Measurements from ENCODE around the gene ADAM8. TPM values are rescaled to one million over a fixed set of nuclear protein-coding genes. Genes with fewer than 3 reads are reported as not detected.
A peak's percentile ranks its signal among the peaks of the same experiment; 100 is the strongest.

ADAM8 gene
- total and polyA plus RNA-seq, 2 of the 8 experiments (the other 6 are each of a cell fraction or from before 2014, with no cell fraction given) = 4.6 TPM

MicroRNAs encoded within 50 kb of the gene (microRNA counts, 767-probe panel; counts per million panel counts)
- 879 counts per million, percentile 95 among the panel's probes with 10 or more counts for microRNA hsa-miR-202-3p

Small RNA genes lying within 50 kb of the gene (microRNA-seq; reads per million reads assigned to microRNA genes)
- gene MIR202 (ENCODE audit: borderline microRNAs expressed in 2 of 2, borderline number of aligned reads in 2 of 2, borderline replicate concordance in 1 of 2) = 0 reads per million in 2 experiments

Other genes with a start within 250 kb of the ADAM8 start
- gene ADGRA1, start 188.9 kb downstream of the ADAM8 start, total RNA-seq (2021; fragmentation: NEBNext Ultra II Directional; extraction: Animal tissue kit (Norgen Biotek cat#: 25700)) = 0.08 and 0.17 TPM in 2 replicates
- 0.21 and 0.24 TPM in 2 replicates for gene ADGRA1, start 188.9 kb downstream of the ADAM8 start, polyA plus RNA-seq (2011; rRNA removed)
- 16.7 and 19.3 TPM in 2 replicates for gene KNDC1, start 116.6 kb downstream of the ADAM8 start, total RNA-seq (2021; fragmentation: NEBNext Ultra II Directional; extraction: Animal tissue kit (Norgen Biotek cat#: 25700))
- gene KNDC1, start 116.6 kb downstream of the ADAM8 start, polyA plus RNA-seq (2011; rRNA removed) = 7.5 and 10.4 TPM in 2 replicates
- 21.7 and 21.8 TPM in 2 replicates for gene UTF1, start 46.7 kb downstream of the ADAM8 start, total RNA-seq (2021; fragmentation: NEBNext Ultra II Directional; extraction: Animal tissue kit (Norgen Biotek cat#: 25700))
- gene UTF1, start 46.7 kb downstream of the ADAM8 start, polyA plus RNA-seq (2011; rRNA removed) = 0.47 and 0.97 TPM in 2 replicates
- 4.7 and 5.6 TPM in 2 replicates for gene VENTX, start 39.0 kb downstream of the ADAM8 start, total RNA-seq (2021; fragmentation: NEBNext Ultra II Directional; extraction: Animal tissue kit (Norgen Biotek cat#: 25700))
- 5.6 and 7.8 TPM in 2 replicates for gene VENTX, start 39.0 kb downstream of the ADAM8 start, polyA plus RNA-seq (2011; rRNA removed)
- gene TUBGCP2, start 32.0 kb upstream of the ADAM8 start, total RNA-seq (2021; fragmentation: NEBNext Ultra II Directional; extraction: Animal tissue kit (Norgen Biotek cat#: 25700)) = 51.9 and 54.2 TPM in 2 replicates
- 34.9 and 43.9 TPM in 2 replicates for gene TUBGCP2, start 32.0 kb upstream of the ADAM8 start, polyA plus RNA-seq (2011; rRNA removed)
- gene ZNF511, start 32.0 kb upstream of the ADAM8 start, total RNA-seq (2021; fragmentation: NEBNext Ultra II Directional; extraction: Animal tissue kit (Norgen Biotek cat#: 25700)) = 64.5 and 71.7 TPM in 2 replicates
- 55.4 and 70.5 TPM in 2 replicates for gene ZNF511, start 32.0 kb upstream of the ADAM8 start, polyA plus RNA-seq (2011; rRNA removed)
- gene CALY, start 60.0 kb upstream of the ADAM8 start, total RNA-seq (2021; fragmentation: NEBNext Ultra II Directional; extraction: Animal tissue kit (Norgen Biotek cat#: 25700)) = 1.3 and 1.7 TPM in 2 replicates
- gene CALY, start 60.0 kb upstream of the ADAM8 start, polyA plus RNA-seq (2011; rRNA removed) = 1.5 and 3.2 TPM in 2 replicates
- gene PRAP1, start 70.5 kb upstream of the ADAM8 start, total RNA-seq (2021; fragmentation: NEBNext Ultra II Directional; extraction: Animal tissue kit (Norgen Biotek cat#: 25700)) = 0.61 TPM in 1 of 2 replicates, not detected in the other
- 1.4 and 1.6 TPM in 2 replicates for gene PRAP1, start 70.5 kb upstream of the ADAM8 start, polyA plus RNA-seq (2011; rRNA removed)
- gene FUOM, start 81.2 kb upstream of the ADAM8 start, total RNA-seq (2021; fragmentation: NEBNext Ultra II Directional; extraction: Animal tissue kit (Norgen Biotek cat#: 25700)) = 21.1 and 22.0 TPM in 2 replicates
- 30.4 and 41.6 TPM in 2 replicates for gene FUOM, start 81.2 kb upstream of the ADAM8 start, polyA plus RNA-seq (2011; rRNA removed)
- 101 and 108 TPM in 2 replicates for gene ECHS1, start 96.5 kb upstream of the ADAM8 start, total RNA-seq (2021; fragmentation: NEBNext Ultra II Directional; extraction: Animal tissue kit (Norgen Biotek cat#: 25700))
- gene ECHS1, start 96.5 kb upstream of the ADAM8 start, polyA plus RNA-seq (2011; rRNA removed) = 41.7 and 52.2 TPM in 2 replicates
- 4.2 and 4.3 TPM in 2 replicates for gene PAOX, start 102.4 kb upstream of the ADAM8 start, total RNA-seq (2021; fragmentation: NEBNext Ultra II Directional; extraction: Animal tissue kit (Norgen Biotek cat#: 25700))
- 3.7 and 6.5 TPM in 2 replicates for gene PAOX, start 102.4 kb upstream of the ADAM8 start, polyA plus RNA-seq (2011; rRNA removed)
- 56.6 and 57.8 TPM in 2 replicates for gene MTG1, start 117.3 kb upstream of the ADAM8 start, total RNA-seq (2021; fragmentation: NEBNext Ultra II Directional; extraction: Animal tissue kit (Norgen Biotek cat#: 25700))
- gene MTG1, start 117.3 kb upstream of the ADAM8 start, polyA plus RNA-seq (2011; rRNA removed) = 81.6 and 97.2 TPM in 2 replicates
- 0.24 and 0.42 TPM in 2 replicates for gene SPRN, start 147.8 kb upstream of the ADAM8 start, total RNA-seq (2021; fragmentation: NEBNext Ultra II Directional; extraction: Animal tissue kit (Norgen Biotek cat#: 25700))
- 0.23 and 0.30 TPM in 2 replicates for gene SPRN, start 147.8 kb upstream of the ADAM8 start, polyA plus RNA-seq (2011; rRNA removed)
- 0.10 and 0.19 TPM in 2 replicates for gene SCART1, start 177.1 kb upstream of the ADAM8 start, total RNA-seq (2021; fragmentation: NEBNext Ultra II Directional; extraction: Animal tissue kit (Norgen Biotek cat#: 25700))
- gene SCART1, start 177.1 kb upstream of the ADAM8 start, polyA plus RNA-seq (2011; rRNA removed) = 0.14 and 0.22 TPM in 2 replicates